ENCODE data around the gene GDA.

Gene GDA

GRCh38 chr9:72220589-72220988 is 71.3 kb downstream of the GDA start:
- no peaks in the 10 kb centered on the region for H3K4me1 ChIP-seq (ENCODE audit: control insufficient read depth, low read length)
- H3K9me2 ChIP-seq (replicated peaks; ENCODE audit: control insufficient read depth, low read length) = no peaks in the 10 kb centered on the region
- H3K79me2 ChIP-seq (ENCODE audit: control insufficient read depth, low read length) = no peaks in the 10 kb centered on the region
- no peak overlapping the region for H3K4me2 ChIP-seq (ENCODE audit: low read length)
- H3K4me3 ChIP-seq (ENCODE audit: low read length) = no peak overlapping the region
- H4K20me1 ChIP-seq (ENCODE audit: control insufficient read depth, insufficient read depth, low read depth, low read length) = no peaks in the 10 kb centered on the region
- TF ChIP-seq EZH2phosphoT487 (IDR thresholded peaks at IDR 0.05; ENCODE audit: borderline replicate concordance, low read length) (no peak), CTCF (IDR thresholded peaks at IDR 0.05; ENCODE audit: low read depth, low read length, poor library complexity, severe bottlenecking) (no peak)
- no peak overlapping the region for H3K27ac ChIP-seq (ENCODE audit: low read depth, low read length)
- no peaks in the 10 kb centered on the region for H3F3A ChIP-seq (ENCODE audit: control insufficient read depth, insufficient read depth)
- peaks cover 4% of the 10 kb centered on the region for H3K27me3 ChIP-seq (ENCODE audit: control insufficient read depth, low read length)
- no peaks in the 10 kb centered on the region for H3K9me3 ChIP-seq (ENCODE audit: control insufficient read depth, insufficient read depth, low read length)
- no peaks in the 10 kb centered on the region for H3K36me3 ChIP-seq (ENCODE audit: control insufficient read depth, low read length)

GRCh38 chr9:72226146-72226812 is 77.0 kb downstream of the GDA start:
- Histone ChIP-seq H3K79me2 (ENCODE audit: control insufficient read depth, low read length) (no peaks in the 10 kb centered on the region), H3K9me2 (replicated peaks; ENCODE audit: control insufficient read depth, low read length) (no peaks in the 10 kb centered on the region), H4K20me1 (ENCODE audit: control insufficient read depth, insufficient read depth, low read depth, low read length) (no peaks in the 10 kb centered on the region), H3K36me3 (ENCODE audit: control insufficient read depth, low read length) (no peaks in the 10 kb centered on the region), H3K27me3 (ENCODE audit: control insufficient read depth, low read length) (peaks cover 4% of the 10 kb centered on the region), H3K4me1 (ENCODE audit: control insufficient read depth, low read length) (no peaks in the 10 kb centered on the region), H3F3A (ENCODE audit: control insufficient read depth, insufficient read depth) (no peaks in the 10 kb centered on the region), H3K4me2 (ENCODE audit: low read length) (no peak overlapping the region), H3K9me3 (ENCODE audit: control insufficient read depth, insufficient read depth, low read length) (no peaks in the 10 kb centered on the region), H3K4me3 (ENCODE audit: low read length) (no peak overlapping the region), H3K27ac (ENCODE audit: low read depth, low read length) (no peak overlapping the region)
- no peak for TF ChIP-seq EZH2phosphoT487 (IDR thresholded peaks at IDR 0.05; ENCODE audit: borderline replicate concordance, low read length)
- no peak for TF ChIP-seq CTCF (IDR thresholded peaks at IDR 0.05; ENCODE audit: low read depth, low read length, poor library complexity, severe bottlenecking)

DNA sequence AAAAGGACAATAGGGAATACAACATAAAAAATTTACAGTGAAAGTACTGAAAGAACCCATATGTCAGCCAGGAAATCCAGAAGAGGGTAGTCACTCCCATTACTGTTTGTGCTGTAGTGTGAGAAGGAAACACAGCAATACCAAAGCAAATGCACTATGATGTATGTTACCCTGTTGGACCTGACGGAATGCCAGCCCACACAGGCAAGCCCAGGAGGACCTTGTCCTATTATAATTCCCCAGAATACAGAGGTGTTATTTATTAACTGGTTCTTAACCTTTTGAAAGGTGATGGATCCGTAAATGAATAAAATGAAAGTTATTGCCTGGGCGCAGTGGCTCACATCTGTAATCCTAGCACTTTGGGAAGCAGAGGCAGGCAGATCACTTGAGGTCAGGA is 79.0 kb downstream of the GDA start:
- Histone ChIP-seq H3K36me3 (ENCODE audit: control insufficient read depth, low read length) (no peaks in the 10 kb centered on the region), H3K27me3 (ENCODE audit: control insufficient read depth, low read length) (peaks cover 2% of the 10 kb centered on the region), H3K4me2 (ENCODE audit: low read length) (no peak overlapping the region), H4K20me1 (ENCODE audit: control insufficient read depth, insufficient read depth, low read depth, low read length) (no peaks in the 10 kb centered on the region), H3K4me1 (ENCODE audit: control insufficient read depth, low read length) (no peaks in the 10 kb centered on the region), H3K9me2 (replicated peaks; ENCODE audit: control insufficient read depth, low read length) (no peaks in the 10 kb centered on the region), H3F3A (ENCODE audit: control insufficient read depth, insufficient read depth) (no peaks in the 10 kb centered on the region), H3K4me3 (ENCODE audit: low read length) (no peak overlapping the region), H3K27ac (ENCODE audit: low read depth, low read length) (no peak overlapping the region), H3K9me3 (ENCODE audit: control insufficient read depth, insufficient read depth, low read length) (no peaks in the 10 kb centered on the region), H3K79me2 (ENCODE audit: control insufficient read depth, low read length) (no peaks in the 10 kb centered on the region)
- TF ChIP-seq EZH2phosphoT487 (IDR thresholded peaks at IDR 0.05; ENCODE audit: borderline replicate concordance, low read length) = no peak
- TF ChIP-seq CTCF (IDR thresholded peaks at IDR 0.05; ENCODE audit: low read depth, low read length, poor library complexity, severe bottlenecking) = no peak

Measured in DOHH2 (cell line).